PC-3 (cell line): ENCODE measurements around the gene LTA. TPM values are rescaled to one million over a fixed set of nuclear protein-coding genes. Genes with fewer than 3 reads are reported as not detected.

Experiments used
- ATAC-seq: fragments of 200-7000 bp; cut with Tn5 transposase; 2 replicates; pipeline ENCODE4 v1.9.1; 2020; ENCODE audit warnings: mild to moderate bottlenecking, moderate library complexity
- BruUV-seq: library from RNA; stranded (reverse); fragments of 400-500 nt; replicated peaks from 2 replicates; lab custom pipeline; 2021; lab: Mats Ljungman, UMichigan
- CTCF ChIA-PET: fragments of 300-600 bp; sonication (Branson Sonifier 250); formaldehyde crosslinking; loops from one replicate; lab custom pipeline; 2022; ENCODE audit warnings: antibody characterized with exemption; lab: Charles Lee
- POLR2A ChIA-PET: fragments of 300-600 bp; sonication (Branson Sonifier 250); formaldehyde crosslinking; loops from one replicate; lab custom pipeline; 2022; ENCODE audit warnings: antibody characterized with exemption; ENCODE audit not compliant: unreplicated experiment; lab: Charles Lee
- DNase-seq: peaks from one replicate; pipeline ENCODE4 v3.0.0-alpha.2; 2015
- H2AFZ ChIP-seq: fragments of 300-600 bp; sonication (generic); 2 replicates; pipeline ENCODE4 v1.6.0; 2016; ENCODE audit warnings: antibody characterized with exemption, low read length
- H3F3A ChIP-seq: fragments of 300-600 bp; sonication (generic); one replicate; pipeline ENCODE4 v1.6.0; 2017; ENCODE audit warnings: antibody characterized with exemption, low read length, control low read depth, mild to moderate bottlenecking; ENCODE audit not compliant: unreplicated experiment
- H3K27ac ChIP-seq: fragments of 300-600 bp; sonication (generic); 2 replicates; pipeline ENCODE4 v1.5.1; 2016; ENCODE audit warnings: mild to moderate bottlenecking, low read length
- H3K27me3 ChIP-seq: fragments of 300-600 bp; sonication (generic); 2 replicates; pipeline ENCODE4 v1.6.1; 2016; ENCODE audit warnings: low read length, mixed read lengths
- H3K36me3 ChIP-seq: fragments of 300-600 bp; sonication (generic); 2 replicates; pipeline ENCODE4 v1.6.1; 2016; ENCODE audit warnings: low read depth, mixed run types, low read length, mixed read lengths
- H3K4me1 ChIP-seq: fragments of 300-600 bp; sonication (generic); 2 replicates; pipeline ENCODE4 v1.5.1; 2016; ENCODE audit warnings: low read length; ENCODE audit not compliant: insufficient read depth
- H3K4me2 ChIP-seq: fragments of 300-600 bp; sonication (generic); 2 replicates; pipeline ENCODE4 v1.6.0; 2016; ENCODE audit warnings: low read length
- H3K4me3 ChIP-seq: fragments of 300-600 bp; sonication (generic); 2 replicates; pipeline ENCODE4 v1.5.1; 2016; ENCODE audit warnings: mild to moderate bottlenecking, low read length, mixed read lengths
- H3K79me2 ChIP-seq: fragments of 300-600 bp; sonication (generic); 2 replicates; pipeline ENCODE4 v1.6.1; 2017; ENCODE audit warnings: low read length, mixed read lengths
- H3K9ac ChIP-seq: fragments of 300-600 bp; sonication (generic); 2 replicates; pipeline ENCODE4 v1.6.0; 2016; ENCODE audit warnings: mild to moderate bottlenecking, low read length
- H3K9me2 ChIP-seq: fragments of 300-600 bp; sonication (generic); replicated peaks from 2 replicates; pipeline ENCODE4 v1.6.1; 2016; ENCODE audit warnings: mixed run types, low read length, mixed read lengths
- H3K9me3 ChIP-seq: fragments of 300-600 bp; sonication (generic); 2 replicates; pipeline ENCODE4 v1.6.1; 2016; ENCODE audit warnings: low read length, mixed read lengths
- H4K20me1 ChIP-seq: fragments of 300-600 bp; sonication (generic); 2 replicates; pipeline ENCODE4 v1.6.1; 2016; ENCODE audit warnings: low read length, mixed read lengths
- EZH2 ChIP-seq: fragments of 300-600 bp; sonication (generic); IDR thresholded peaks from one replicate; pipeline ENCODE4 v1.6.1; 2017; ENCODE audit warnings: antibody characterized with exemption, mild to moderate bottlenecking, low read length; ENCODE audit not compliant: unreplicated experiment
- EZH2phosphoT487 ChIP-seq: fragments of 300-600 bp; sonication (generic); IDR thresholded peaks from 2 replicates; pipeline ENCODE4 v1.6.1; 2018; ENCODE audit warnings: mild to moderate bottlenecking, antibody characterized with exemption, low read length, borderline replicate concordance
- intact Hi-C: fragments of 100-400 bp; cut with micrococcal nuclease; formaldehyde crosslinking; loops from 2 replicates; pipeline ENCODE4 v1.9.0; 2023
- total RNA-seq: library from RNA; depleted of rRNA; stranded (reverse); fragments of >200 nt; gene quantifications from 2 replicates; pipeline ENCODE4 v1.2.3, GENCODE V29; 2014
- TF ChIP-seq, protein P1 (sequence below): fragments of 300-600 bp; sonication (generic); conservative IDR thresholded peaks from 2 replicates; pipeline ENCODE4 v1.5.1; 2017; ENCODE audit warnings: antibody characterized with exemption, low read depth, mild to moderate bottlenecking, low read length

Gene LTA
- total RNA-seq, 1 experiment from 2014 or later: not detected

DNA sequence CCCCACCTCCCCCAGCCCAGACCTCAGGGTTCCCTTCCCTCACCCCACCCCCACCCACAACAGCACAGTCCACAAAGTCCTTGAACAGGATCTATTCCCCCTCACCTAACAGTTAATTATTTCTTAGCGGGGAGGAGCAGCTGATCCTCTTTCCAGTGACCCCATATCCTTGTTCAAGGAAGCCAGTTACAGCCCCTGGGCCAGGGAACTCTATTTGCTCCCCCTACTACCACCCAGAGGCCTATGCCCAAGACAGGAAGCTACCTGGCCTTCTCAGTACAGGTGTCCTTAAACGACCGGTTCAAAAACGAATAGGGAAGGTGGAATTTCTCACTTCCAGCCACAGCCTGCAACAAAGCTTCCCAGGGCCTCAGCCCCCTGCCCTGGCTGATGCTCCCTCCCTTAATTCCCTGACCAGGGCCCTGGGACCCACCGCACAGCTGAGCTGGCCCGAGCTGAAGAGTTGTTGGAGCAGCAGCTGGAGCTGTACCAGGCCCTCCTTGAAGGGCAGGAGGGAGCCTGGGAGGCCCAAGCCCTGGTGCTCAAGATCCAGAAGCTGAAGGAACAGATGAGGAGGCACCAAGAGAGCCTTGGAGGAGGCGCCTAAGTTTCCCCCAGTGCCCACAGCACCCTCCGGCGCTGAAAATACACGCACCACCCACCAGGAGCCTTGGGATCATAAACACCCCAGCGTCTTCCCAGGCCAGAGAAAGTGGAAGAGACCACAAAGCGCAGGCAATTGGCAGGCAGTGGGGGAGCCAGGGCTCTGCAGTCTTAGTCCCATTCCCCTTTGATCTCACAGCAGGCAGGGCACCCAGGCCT lies 42.5 kb upstream of the LTA start:
- Histone ChIP-seq H3K9me2 (no peaks in the 10 kb centered on the region), H4K20me1 (peaks cover 5% of the 10 kb centered on the region; the same call in 1 of the 2 replicates), H3K36me3 (peaks cover 46% of the 10 kb centered on the region), H2AFZ (no peak overlapping the region), H3K9ac (no peak overlapping the region), H3F3A (no peaks in the 10 kb centered on the region), H3K27ac (no peak overlapping the region), H3K4me1 (peaks cover 8% of the 10 kb centered on the region), H3K27me3 (no peaks in the 10 kb centered on the region), H3K9me3 (no peaks in the 10 kb centered on the region), H3K79me2 (no peaks in the 10 kb centered on the region), H3K4me3 (no peak overlapping the region), H3K4me2 (no peak overlapping the region)
- DNase-seq (no peak), ATAC-seq (peak; percentile 3; the same call in 1 of the 2 replicates)
- no TSS peak for BruUV-seq
- CTCF ChIA-PET: no interaction called here
- TF ChIP-seq, protein P1, sequence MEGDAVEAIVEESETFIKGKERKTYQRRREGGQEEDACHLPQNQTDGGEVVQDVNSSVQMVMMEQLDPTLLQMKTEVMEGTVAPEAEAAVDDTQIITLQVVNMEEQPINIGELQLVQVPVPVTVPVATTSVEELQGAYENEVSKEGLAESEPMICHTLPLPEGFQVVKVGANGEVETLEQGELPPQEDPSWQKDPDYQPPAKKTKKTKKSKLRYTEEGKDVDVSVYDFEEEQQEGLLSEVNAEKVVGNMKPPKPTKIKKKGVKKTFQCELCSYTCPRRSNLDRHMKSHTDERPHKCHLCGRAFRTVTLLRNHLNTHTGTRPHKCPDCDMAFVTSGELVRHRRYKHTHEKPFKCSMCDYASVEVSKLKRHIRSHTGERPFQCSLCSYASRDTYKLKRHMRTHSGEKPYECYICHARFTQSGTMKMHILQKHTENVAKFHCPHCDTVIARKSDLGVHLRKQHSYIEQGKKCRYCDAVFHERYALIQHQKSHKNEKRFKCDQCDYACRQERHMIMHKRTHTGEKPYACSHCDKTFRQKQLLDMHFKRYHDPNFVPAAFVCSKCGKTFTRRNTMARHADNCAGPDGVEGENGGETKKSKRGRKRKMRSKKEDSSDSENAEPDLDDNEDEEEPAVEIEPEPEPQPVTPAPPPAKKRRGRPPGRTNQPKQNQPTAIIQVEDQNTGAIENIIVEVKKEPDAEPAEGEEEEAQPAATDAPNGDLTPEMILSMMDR: no peak
- TF ChIP-seq EZH2: no peak
- intact Hi-C loops: loop anchor here (2.0 kb wide), 1 partner anchor 35 kb away; no protein-coding TSS in a partner anchor
- POLR2A ChIA-PET: no interaction called here

DNA sequence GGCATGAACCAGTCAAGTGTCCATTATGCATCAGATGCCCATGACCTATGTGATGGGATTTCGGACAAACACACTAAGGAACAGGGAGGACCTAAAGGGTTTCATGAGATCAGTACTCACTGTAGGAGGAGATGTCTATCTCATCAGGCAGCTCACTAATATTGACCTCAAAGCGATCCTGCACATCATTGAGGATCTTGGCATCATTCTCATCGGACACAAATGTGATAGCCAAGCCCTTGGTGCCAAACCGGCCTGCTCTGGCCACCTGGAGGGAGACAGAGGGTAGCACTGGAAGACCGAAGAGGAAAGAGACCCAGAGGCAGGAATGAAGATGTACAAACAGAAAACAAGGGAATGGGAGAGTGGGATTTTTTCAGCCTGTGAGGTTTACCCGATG lies 41.4 kb upstream of the LTA start:
- H3K4me1 ChIP-seq: peaks cover 7% of the 10 kb centered on the region
- H3F3A ChIP-seq: no peaks in the 10 kb centered on the region
- BruUV-seq: no TSS peak
- H3K9me3 ChIP-seq: no peaks in the 10 kb centered on the region
- H3K4me2 ChIP-seq: no peak overlapping the region
- ChIA-PET CTCF (no interaction called here), POLR2A (no interaction called here)
- H3K27ac ChIP-seq: no peak overlapping the region
- H3K36me3 ChIP-seq: peaks cover 57% of the 10 kb centered on the region
- H3K27me3 ChIP-seq: no peaks in the 10 kb centered on the region
- no peak for TF ChIP-seq EZH2phosphoT487
- TF ChIP-seq EZH2: no peak
- TF ChIP-seq, protein P1: no peak
- no peak overlapping the region for H2AFZ ChIP-seq
- H4K20me1 ChIP-seq: peaks cover 17% of the 10 kb centered on the region
- intact Hi-C loops: no loop called here
- ATAC-seq (no peak), DNase-seq (no peak)
- H3K9me2 ChIP-seq: no peaks in the 10 kb centered on the region
- no peak overlapping the region for H3K9ac ChIP-seq
- H3K79me2 ChIP-seq: peaks cover 9% of the 10 kb centered on the region
- no peak overlapping the region for H3K4me3 ChIP-seq

DNA sequence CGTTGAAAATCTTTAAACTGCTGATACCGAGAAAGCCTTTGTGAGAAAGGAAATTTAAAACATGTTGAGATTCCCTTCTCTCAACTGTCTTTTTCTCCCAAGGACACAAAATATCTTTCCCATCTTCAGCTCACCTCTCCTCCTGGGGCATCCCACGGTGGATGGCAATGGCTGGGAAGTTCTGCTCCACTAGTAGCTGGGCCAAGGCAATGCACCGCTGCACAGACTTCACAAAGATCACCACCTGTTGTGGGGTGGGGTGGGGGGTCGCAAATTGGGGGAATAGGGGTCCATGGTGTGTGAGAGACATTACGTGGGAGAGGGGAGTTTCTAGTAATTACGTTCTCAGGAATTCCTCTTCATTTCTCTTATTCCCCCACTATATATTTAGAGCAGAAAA lies 40.9 kb upstream of the LTA start:
- H3K4me1 ChIP-seq: peaks cover 2% of the 10 kb centered on the region
- BruUV-seq: no TSS peak
- no peak overlapping the region for H3K4me2 ChIP-seq
- peaks cover 14% of the 10 kb centered on the region for H3K79me2 ChIP-seq
- no peaks in the 10 kb centered on the region for H3K9me2 ChIP-seq
- H3K27me3 ChIP-seq: no peaks in the 10 kb centered on the region
- H3K36me3 ChIP-seq: peaks cover 62% of the 10 kb centered on the region
- H3K27ac ChIP-seq: no peak overlapping the region
- no peak overlapping the region for H2AFZ ChIP-seq
- ChIA-PET CTCF (no interaction called here), POLR2A (no interaction called here)
- TF ChIP-seq EZH2phosphoT487 (no peak), EZH2 (no peak)
- TF ChIP-seq, protein P1: no peak
- ATAC-seq (no peak), DNase-seq (no peak)
- H4K20me1 ChIP-seq: peaks cover 22% of the 10 kb centered on the region
- intact Hi-C loops: no loop called here
- no peaks in the 10 kb centered on the region for H3K9me3 ChIP-seq
- no peak overlapping the region for H3K4me3 ChIP-seq
- H3K9ac ChIP-seq: no peak overlapping the region
- H3F3A ChIP-seq: no peaks in the 10 kb centered on the region
